Measurements from ENCODE around the gene MBL2.

DNA sequence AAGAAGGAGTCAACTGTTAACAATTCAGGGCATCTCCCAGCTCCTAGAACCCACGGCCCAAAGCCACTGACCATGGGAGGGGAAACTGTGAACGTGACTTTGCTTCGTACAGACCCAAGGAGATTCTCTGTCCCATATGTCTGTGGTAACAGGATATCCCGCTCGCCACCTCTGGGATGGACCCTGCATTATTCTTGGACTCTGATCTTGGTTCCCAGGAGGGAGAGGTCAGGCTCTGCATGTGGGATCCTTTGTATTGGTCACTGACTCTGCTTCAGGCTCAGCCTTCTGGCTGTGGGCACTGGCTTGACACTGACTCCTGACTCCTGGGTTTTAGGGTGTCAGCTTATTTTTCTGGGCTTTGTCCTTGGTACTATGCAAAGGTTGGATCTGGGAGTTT lies 13.5 kb upstream of the MBL2 start:
- no peak for TF ChIP-seq MXI1 (conservative IDR thresholded peaks at IDR 0.05; ENCODE audit: poor library complexity, severe bottlenecking)
- TF ChIP-seq, protein P1, sequence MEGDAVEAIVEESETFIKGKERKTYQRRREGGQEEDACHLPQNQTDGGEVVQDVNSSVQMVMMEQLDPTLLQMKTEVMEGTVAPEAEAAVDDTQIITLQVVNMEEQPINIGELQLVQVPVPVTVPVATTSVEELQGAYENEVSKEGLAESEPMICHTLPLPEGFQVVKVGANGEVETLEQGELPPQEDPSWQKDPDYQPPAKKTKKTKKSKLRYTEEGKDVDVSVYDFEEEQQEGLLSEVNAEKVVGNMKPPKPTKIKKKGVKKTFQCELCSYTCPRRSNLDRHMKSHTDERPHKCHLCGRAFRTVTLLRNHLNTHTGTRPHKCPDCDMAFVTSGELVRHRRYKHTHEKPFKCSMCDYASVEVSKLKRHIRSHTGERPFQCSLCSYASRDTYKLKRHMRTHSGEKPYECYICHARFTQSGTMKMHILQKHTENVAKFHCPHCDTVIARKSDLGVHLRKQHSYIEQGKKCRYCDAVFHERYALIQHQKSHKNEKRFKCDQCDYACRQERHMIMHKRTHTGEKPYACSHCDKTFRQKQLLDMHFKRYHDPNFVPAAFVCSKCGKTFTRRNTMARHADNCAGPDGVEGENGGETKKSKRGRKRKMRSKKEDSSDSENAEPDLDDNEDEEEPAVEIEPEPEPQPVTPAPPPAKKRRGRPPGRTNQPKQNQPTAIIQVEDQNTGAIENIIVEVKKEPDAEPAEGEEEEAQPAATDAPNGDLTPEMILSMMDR (IDR thresholded peaks at IDR 0.05; ENCODE audit: poor library complexity, severe bottlenecking): no peak
- TF ChIP-seq POLR2AphosphoS5 (IDR thresholded peaks at IDR 0.05): no peak
- TF ChIP-seq TAF1 (IDR thresholded peaks at IDR 0.05; ENCODE audit: low read depth): no peak
- no peak for TF ChIP-seq RAD21 (conservative IDR thresholded peaks at IDR 0.05)

Data from neural cell (in vitro differentiated cells).